Endodermal cell (in vitro differentiated cells): Measurements from ENCODE around the gene PCYOX1L. TPM values are rescaled to one million over a fixed set of nuclear protein-coding genes. Genes with fewer than 3 reads are reported as not detected.

Experiments
- DNase-seq: peaks from one replicate; pipeline ENCODE4 v3.0.0-alpha.2; 2017
- H3K27ac ChIP-seq: 2 replicates; pipeline ENCODE4 v1.5.1; 2013; ENCODE audit warnings: mild to moderate bottlenecking, low read depth, low read length, moderate library complexity
- H3K27me3 ChIP-seq: 2 replicates; pipeline ENCODE4 v1.6.1; 2013; ENCODE audit warnings: mild to moderate bottlenecking, low read length, moderate library complexity; ENCODE audit not compliant: insufficient read depth, control insufficient read depth, poor library complexity, severe bottlenecking
- H3K36me3 ChIP-seq: 2 replicates; pipeline ENCODE4 v1.7.0; 2013; ENCODE audit warnings: mild to moderate bottlenecking, low read length, moderate library complexity; ENCODE audit not compliant: control insufficient read depth, insufficient read depth
- H3K4me1 ChIP-seq: one replicate; pipeline ENCODE4 v1.7.0; 2013; ENCODE audit warnings: low read length; ENCODE audit not compliant: control insufficient read depth, insufficient read depth
- H3K4me3 ChIP-seq: 2 replicates; pipeline ENCODE4 v1.5.1; 2013; ENCODE audit warnings: mild to moderate bottlenecking, low read length, moderate library complexity
- H3K9ac ChIP-seq: 2 replicates; pipeline ENCODE4 v1.6.1; 2013; ENCODE audit warnings: mild to moderate bottlenecking, low read length, moderate library complexity; ENCODE audit not compliant: poor library complexity, severe bottlenecking; ENCODE audit errors: extremely low read depth
- H3K9me3 ChIP-seq: 2 replicates; pipeline ENCODE4 v1.6.1; 2013; ENCODE audit warnings: mild to moderate bottlenecking, low read length, moderate library complexity; ENCODE audit not compliant: control insufficient read depth
- H3K27ac Mint-ChIP-seq: 2 replicates; pipeline ENCODE4 v1.8.0; 2020; ENCODE audit warnings: mixed read lengths
- H3K27me3 Mint-ChIP-seq: 2 replicates; pipeline ENCODE4 v1.8.0; 2021; ENCODE audit warnings: mild to moderate bottlenecking, mixed read lengths; ENCODE audit not compliant: insufficient read depth
- H3K36me3 Mint-ChIP-seq: 2 replicates; pipeline ENCODE4 v1.8.0; 2020; ENCODE audit warnings: low read depth, mixed read lengths
- H3K4me1 Mint-ChIP-seq: 2 replicates; pipeline ENCODE4 v1.8.0; 2020; ENCODE audit warnings: mixed read lengths
- H3K4me3 Mint-ChIP-seq: 2 replicates; pipeline ENCODE4 v1.8.0; 2020; ENCODE audit warnings: mild to moderate bottlenecking, moderate library complexity, mixed read lengths
- H3K9me3 Mint-ChIP-seq: 2 replicates; pipeline ENCODE4 v1.8.0; 2020; ENCODE audit warnings: mild to moderate bottlenecking, mixed read lengths
- WGBS, 2 experiments: methylation state at CpG; one replicate each; pipeline versions ENCODE4 v1.1.5 to v1.1.7; 2013; ENCODE audit warnings: missing lambda C conversion rate in 2 of 2, mixed read lengths in 1 of 2; ENCODE audit not compliant: insufficient coverage in 1 of 2, insufficient read length in 1 of 2; 5-methylcytosine and 5-hydroxymethylcytosine counted together
- total RNA-seq, 2 donors: library from RNA; stranded (reverse); fragmentation: NEBNext Ultra II Directional in 1 of 2; extraction: Animal tissue kit (Norgen Biotek cat#: 25700) in 1 of 2; gene quantifications; 2 replicates in 1 of 2; 3 replicates in 1 of 2; pipeline ENCODE4 v1.2.1, GENCODE V29; 2021
- TF ChIP-seq, protein P1 (sequence below): fragments of 200-600 bp; sonication (generic); conservative IDR thresholded peaks from 2 replicates; pipeline ENCODE4 v1.5.0; 2021; ENCODE audit warnings: antibody characterized with exemption, mild to moderate bottlenecking

Gene PCYOX1L
- total RNA-seq, 2 donors from 2014 or later, result 11.1 to 11.7 TPM

DNA sequence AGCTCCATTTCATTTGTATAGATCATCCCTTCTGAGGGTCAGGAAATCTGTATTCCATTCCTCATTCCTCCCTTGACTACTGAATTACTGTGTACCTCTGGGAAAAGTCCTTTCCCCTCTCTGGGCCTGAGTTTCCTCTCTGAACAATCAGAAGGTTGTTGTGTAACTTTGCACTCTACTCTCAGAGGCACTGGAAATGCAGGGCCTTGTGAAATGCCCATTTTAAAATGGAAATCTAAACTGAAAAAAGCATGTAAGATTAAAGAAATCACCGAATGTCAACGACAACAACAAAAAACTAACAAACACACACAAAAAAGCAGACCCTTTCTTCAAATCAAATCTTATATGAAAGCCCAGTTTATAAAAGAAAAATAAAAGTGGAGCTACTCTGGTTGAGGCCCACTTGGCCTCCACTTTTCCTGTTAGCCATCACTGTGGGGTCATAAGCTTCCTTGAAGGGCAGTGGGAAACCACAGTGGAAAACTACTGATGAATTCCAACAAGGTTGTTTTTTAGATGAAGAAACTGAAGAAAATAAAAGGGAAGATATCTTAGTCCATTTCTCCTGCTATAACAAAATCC is 34.1 kb upstream of the PCYOX1L start:
- H3K27ac Mint-ChIP-seq, result no peak overlapping the region

DNA sequence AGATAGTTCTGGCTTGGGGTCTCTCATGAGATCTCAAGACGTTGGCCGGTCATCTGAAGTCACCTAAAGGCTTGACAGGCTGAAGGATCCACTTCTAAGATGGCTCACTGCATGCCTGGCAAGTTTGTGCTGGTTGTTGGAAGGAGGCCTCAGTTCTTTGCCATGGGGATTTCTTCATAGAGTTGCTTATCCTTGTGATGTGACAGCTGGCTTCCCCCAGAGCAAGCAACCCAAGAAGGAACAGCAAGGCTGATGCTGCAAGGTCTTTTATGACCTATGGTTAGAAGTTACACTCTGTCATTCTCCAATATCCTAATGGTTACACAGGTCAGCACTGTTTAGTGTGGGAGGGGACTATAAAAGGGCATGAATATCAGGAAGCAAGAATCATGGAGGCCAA is 33.2 kb upstream of the PCYOX1L start:
- H3K4me1 Mint-ChIP-seq, result peaks cover 13% of the 10 kb centered on the region
- no peaks in the 10 kb centered on the region for H3K27me3 ChIP-seq
- no peaks in the 10 kb centered on the region for H3K36me3 Mint-ChIP-seq
- H3K9me3 Mint-ChIP-seq, result no peaks in the 10 kb centered on the region
- H3K9me3 ChIP-seq, result no peaks in the 10 kb centered on the region
- peaks cover 6% of the 10 kb centered on the region for H3K4me1 ChIP-seq
- H3K4me3 ChIP-seq, result no peak overlapping the region
- TF ChIP-seq, protein P1, sequence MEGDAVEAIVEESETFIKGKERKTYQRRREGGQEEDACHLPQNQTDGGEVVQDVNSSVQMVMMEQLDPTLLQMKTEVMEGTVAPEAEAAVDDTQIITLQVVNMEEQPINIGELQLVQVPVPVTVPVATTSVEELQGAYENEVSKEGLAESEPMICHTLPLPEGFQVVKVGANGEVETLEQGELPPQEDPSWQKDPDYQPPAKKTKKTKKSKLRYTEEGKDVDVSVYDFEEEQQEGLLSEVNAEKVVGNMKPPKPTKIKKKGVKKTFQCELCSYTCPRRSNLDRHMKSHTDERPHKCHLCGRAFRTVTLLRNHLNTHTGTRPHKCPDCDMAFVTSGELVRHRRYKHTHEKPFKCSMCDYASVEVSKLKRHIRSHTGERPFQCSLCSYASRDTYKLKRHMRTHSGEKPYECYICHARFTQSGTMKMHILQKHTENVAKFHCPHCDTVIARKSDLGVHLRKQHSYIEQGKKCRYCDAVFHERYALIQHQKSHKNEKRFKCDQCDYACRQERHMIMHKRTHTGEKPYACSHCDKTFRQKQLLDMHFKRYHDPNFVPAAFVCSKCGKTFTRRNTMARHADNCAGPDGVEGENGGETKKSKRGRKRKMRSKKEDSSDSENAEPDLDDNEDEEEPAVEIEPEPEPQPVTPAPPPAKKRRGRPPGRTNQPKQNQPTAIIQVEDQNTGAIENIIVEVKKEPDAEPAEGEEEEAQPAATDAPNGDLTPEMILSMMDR, result no peak
- H3K27ac Mint-ChIP-seq, result no peak overlapping the region
- no peak overlapping the region for H3K27ac ChIP-seq
- 83 to 96% methylated on average over 2 of the region's 2 CpGs for WGBS, 2 experiments
- peaks cover 2% of the 10 kb centered on the region for H3K27me3 Mint-ChIP-seq
- no peak for DNase-seq
- H3K4me3 Mint-ChIP-seq, result no peak overlapping the region
- H3K9ac ChIP-seq, result no peak overlapping the region
- H3K36me3 ChIP-seq, result no peaks in the 10 kb centered on the region

More for the DNA sequence above, 34.1 kb upstream of the PCYOX1L start:
- WGBS, 2 experiments, result 97% methylated on average over 2 of the region's 2 CpGs; no CpG with 5 or more reads in 1 of the 2 experiments
- Histone ChIP-seq H3K4me3 (no peak overlapping the region), H3K4me1 (peaks cover 6% of the 10 kb centered on the region), H3K36me3 (no peaks in the 10 kb centered on the region), H3K9me3 (no peaks in the 10 kb centered on the region), H3K27ac (no peak overlapping the region), H3K27me3 (no peaks in the 10 kb centered on the region), H3K9ac (no peak overlapping the region)
- Mint-ChIP-seq H3K27me3 (peaks cover 2% of the 10 kb centered on the region), H3K4me3 (no peak overlapping the region), H3K36me3 (no peaks in the 10 kb centered on the region), H3K9me3 (no peaks in the 10 kb centered on the region), H3K4me1 (peaks cover 13% of the 10 kb centered on the region)
- TF ChIP-seq, protein P1, result no peak
- no peak for DNase-seq

DNA sequence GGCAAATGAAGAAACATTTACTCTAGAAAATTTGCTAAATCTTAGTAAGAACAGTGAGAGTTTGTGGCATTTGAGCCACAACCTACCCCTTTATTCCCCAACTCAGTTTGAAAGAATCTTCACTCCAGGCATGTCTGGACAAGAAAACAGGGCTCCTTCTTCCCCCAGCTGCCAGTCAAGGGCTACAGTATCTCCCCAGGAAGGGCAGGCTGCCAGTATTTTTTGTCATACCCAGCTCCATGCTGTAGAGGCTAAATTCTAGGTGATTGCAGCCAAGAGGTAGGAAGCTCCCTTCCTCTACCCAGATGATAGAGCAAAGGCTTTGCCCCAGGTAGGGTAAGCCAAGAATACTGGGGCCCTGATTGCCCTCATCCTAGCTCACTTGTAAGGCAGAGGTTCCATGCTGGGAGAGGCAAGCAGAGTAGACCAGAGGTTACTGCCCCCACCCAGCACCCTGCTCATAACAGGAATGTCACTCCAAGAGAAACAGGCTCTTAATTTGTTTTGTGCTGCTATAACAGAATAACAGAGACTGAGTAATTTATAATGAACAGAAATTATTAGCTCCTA is 32.6 kb upstream of the PCYOX1L start:
- Mint-ChIP-seq H3K4me3 (no peak overlapping the region), H3K27me3 (peaks cover 2% of the 10 kb centered on the region), H3K9me3 (no peaks in the 10 kb centered on the region), H3K27ac (no peak overlapping the region), H3K36me3 (no peaks in the 10 kb centered on the region), H3K4me1 (peaks cover 13% of the 10 kb centered on the region)
- TF ChIP-seq, protein P1, result no peak
- Histone ChIP-seq H3K9me3 (no peaks in the 10 kb centered on the region), H3K36me3 (no peaks in the 10 kb centered on the region), H3K4me3 (no peak overlapping the region), H3K27me3 (no peaks in the 10 kb centered on the region), H3K9ac (no peak overlapping the region), H3K4me1 (peaks cover 6% of the 10 kb centered on the region), H3K27ac (no peak overlapping the region)
- DNase-seq, result no peak
